PFSK-1 (cell line): ENCODE data around the gene MELK.

ENCODE experiments used
- POLR2AphosphoS5 ChIP-seq: IDR thresholded peaks from 2 replicates; pipeline ENCODE4 v1.6.1; 2012; ENCODE audit warnings: low read depth, mild to moderate bottlenecking, control low read depth, low read length, moderate library complexity
- TAF1 ChIP-seq: IDR thresholded peaks from 2 replicates; pipeline ENCODE4 v1.6.1; 2012; ENCODE audit warnings: low read length, control low read depth, borderline replicate concordance; ENCODE audit not compliant: insufficient read depth
- TF ChIP-seq, protein P1 (sequence below), 2 experiments: IDR thresholded peaks; 2 replicates each; pipeline versions ENCODE4 v1.6.1 to v1.8.0; 2011 to 2012; ENCODE audit warnings: low read depth in 2 of 2, low read length in 2 of 2, control low read depth in 1 of 2, inconsistent platforms in 1 of 2, mild to moderate bottlenecking in 1 of 2, moderate library complexity in 1 of 2; ENCODE audit not compliant: insufficient read depth in 1 of 2

DNA sequence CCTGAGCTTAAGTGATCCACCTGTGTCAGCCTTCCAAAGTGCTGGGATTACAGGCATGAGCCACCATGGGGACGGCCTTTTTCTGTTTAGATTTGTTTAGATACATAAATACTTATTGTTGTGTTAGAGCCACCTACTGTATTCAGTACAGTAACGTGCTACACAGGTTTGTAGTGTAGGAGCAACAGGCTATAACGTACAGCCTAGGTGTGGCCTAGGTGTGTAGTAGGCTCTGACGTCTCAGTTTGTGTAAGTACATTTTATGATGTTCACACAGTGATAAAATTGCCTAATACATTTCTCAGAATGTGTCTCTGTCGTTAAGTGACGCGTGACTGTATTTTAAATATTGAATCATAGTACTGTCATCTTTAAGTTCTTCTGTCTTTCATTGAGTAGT lies 84.1 kb downstream of the MELK start:
- TF ChIP-seq TAF1 (no peak), POLR2AphosphoS5 (no peak)
- TF ChIP-seq, protein P1, sequence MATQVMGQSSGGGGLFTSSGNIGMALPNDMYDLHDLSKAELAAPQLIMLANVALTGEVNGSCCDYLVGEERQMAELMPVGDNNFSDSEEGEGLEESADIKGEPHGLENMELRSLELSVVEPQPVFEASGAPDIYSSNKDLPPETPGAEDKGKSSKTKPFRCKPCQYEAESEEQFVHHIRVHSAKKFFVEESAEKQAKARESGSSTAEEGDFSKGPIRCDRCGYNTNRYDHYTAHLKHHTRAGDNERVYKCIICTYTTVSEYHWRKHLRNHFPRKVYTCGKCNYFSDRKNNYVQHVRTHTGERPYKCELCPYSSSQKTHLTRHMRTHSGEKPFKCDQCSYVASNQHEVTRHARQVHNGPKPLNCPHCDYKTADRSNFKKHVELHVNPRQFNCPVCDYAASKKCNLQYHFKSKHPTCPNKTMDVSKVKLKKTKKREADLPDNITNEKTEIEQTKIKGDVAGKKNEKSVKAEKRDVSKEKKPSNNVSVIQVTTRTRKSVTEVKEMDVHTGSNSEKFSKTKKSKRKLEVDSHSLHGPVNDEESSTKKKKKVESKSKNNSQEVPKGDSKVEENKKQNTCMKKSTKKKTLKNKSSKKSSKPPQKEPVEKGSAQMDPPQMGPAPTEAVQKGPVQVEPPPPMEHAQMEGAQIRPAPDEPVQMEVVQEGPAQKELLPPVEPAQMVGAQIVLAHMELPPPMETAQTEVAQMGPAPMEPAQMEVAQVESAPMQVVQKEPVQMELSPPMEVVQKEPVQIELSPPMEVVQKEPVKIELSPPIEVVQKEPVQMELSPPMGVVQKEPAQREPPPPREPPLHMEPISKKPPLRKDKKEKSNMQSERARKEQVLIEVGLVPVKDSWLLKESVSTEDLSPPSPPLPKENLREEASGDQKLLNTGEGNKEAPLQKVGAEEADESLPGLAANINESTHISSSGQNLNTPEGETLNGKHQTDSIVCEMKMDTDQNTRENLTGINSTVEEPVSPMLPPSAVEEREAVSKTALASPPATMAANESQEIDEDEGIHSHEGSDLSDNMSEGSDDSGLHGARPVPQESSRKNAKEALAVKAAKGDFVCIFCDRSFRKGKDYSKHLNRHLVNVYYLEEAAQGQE (IDR thresholded peaks at IDR 0.05; ENCODE audit: insufficient read depth in 1 of 2, low read depth in 2 of 2, low read length in 2 of 2): no peak
